Urothelium cell line (cell line): Measurements from ENCODE around the gene RDH13.
"Not testable (repeated sequence)": the region's sequence is repeated elsewhere in the genome, so short reads cannot be mapped to it uniquely, and the experiment has no call there.

Experiments used
- DNase-seq: peaks from one replicate; pipeline ENCODE4 v3.0.0; 2011; ENCODE audit warnings: low spot score, mixed read lengths
- FAIRE-seq: peaks from 2 replicates; lab custom pipeline; 2011; peaks lifted over from hg19 to GRCh38; lab: Jason Lieb, UNC

RDH13 gene, protein sequence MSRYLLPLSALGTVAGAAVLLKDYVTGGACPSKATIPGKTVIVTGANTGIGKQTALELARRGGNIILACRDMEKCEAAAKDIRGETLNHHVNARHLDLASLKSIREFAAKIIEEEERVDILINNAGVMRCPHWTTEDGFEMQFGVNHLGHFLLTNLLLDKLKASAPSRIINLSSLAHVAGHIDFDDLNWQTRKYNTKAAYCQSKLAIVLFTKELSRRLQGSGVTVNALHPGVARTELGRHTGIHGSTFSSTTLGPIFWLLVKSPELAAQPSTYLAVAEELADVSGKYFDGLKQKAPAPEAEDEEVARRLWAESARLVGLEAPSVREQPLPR

DNA sequence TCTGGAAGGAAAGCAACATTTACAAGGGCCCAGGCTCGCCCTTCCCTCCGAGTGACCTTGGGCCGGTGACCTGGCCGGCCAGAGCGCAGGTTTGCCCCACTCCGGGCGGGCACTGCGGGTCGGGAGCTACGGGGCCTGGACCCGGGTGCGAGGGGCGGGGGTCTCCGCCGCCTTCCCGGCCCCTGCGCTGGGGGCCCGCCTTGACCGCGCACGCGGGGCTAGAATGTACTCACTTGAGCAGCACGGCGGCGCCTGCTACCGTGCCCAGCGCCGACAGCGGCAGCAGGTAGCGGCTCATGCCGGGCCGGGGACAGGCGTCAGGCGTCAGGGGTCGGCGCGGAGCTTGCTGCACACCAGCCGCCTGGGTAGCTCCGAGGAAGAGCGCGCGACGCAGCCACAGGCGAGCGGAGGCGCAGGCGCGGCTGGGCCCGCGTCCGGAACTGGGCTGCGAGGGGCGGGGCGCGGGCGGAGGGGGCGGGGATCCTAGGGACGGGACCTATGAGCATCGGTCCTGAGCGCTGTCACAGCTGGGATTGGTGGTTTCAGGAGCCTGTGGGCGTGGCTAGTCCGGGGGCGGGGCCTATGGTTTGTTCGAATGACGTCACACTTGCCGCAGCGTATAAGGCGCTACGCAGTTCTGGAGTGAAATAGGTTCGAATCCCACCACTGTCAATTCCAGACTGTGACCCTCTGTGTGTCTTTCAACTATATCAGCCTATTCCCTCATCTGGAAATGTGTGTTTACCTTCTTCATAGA is at the start of gene RDH13:
Gene RDH13, minus strand, starts transcription at position 414 of the 757 bp plus-strand sequence. Its CDS starts 116 bp downstream, at position 298.
- FAIRE-seq (no peak), DNase-seq (peak; percentile 82)

DNA sequence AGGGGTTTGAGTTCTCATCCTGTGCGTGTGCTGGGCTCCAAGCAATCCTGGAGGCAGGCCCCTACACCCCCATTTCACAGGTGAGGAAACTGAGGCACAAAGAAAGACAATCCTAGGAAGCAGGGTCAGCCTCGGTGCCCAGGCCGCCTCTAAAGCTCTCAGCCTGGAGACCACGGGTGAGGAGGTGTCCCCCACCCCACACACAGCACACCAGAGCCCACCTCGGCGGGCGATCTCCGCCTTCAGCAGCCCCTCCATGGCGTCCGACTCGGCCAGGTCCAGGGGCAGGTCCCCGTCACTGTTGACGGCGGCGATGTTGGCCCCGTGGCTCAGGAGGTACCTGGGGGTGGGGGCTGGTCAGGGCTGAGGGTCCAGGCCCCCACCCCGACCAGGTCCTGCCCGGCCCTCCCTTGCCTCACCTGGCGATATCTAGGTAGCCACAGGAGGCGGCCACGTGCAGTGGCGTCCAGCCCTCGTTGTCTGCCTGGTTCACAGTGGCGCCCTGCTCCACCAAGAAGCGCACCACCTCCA is 49.4 kb upstream of the RDH13 start:
- DNase-seq (no peak), FAIRE-seq (no peak)

DNA sequence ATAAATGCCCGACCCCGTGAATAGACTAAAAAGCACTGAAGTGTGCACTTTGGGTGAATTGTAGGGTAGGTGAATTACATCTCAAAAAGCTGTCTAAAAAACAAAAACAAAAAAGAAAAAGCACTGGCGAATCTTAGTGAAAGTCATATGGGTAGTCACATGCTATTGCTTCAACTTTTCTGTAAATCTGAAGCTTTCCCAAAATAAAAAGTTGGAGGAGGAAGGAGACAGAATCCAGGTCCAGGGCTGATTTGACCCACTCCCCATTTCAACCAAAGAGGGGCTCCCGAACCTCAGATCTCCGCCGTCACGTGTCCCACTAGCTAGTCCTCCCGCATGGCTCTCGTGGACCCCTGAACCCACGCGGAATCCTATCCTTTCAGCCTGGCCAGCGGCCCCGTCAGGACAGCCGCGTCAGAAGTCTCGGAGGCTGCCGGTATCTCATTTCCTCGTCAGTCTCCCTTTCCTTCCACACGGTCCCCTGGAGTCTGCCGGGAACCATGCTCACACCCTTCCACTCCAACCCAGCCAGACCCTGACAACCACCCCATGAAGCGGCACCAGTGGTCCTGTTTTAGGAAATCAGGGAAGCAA is 48.4 kb upstream of the RDH13 start:
- no peak for FAIRE-seq
- no peak for DNase-seq

DNA sequence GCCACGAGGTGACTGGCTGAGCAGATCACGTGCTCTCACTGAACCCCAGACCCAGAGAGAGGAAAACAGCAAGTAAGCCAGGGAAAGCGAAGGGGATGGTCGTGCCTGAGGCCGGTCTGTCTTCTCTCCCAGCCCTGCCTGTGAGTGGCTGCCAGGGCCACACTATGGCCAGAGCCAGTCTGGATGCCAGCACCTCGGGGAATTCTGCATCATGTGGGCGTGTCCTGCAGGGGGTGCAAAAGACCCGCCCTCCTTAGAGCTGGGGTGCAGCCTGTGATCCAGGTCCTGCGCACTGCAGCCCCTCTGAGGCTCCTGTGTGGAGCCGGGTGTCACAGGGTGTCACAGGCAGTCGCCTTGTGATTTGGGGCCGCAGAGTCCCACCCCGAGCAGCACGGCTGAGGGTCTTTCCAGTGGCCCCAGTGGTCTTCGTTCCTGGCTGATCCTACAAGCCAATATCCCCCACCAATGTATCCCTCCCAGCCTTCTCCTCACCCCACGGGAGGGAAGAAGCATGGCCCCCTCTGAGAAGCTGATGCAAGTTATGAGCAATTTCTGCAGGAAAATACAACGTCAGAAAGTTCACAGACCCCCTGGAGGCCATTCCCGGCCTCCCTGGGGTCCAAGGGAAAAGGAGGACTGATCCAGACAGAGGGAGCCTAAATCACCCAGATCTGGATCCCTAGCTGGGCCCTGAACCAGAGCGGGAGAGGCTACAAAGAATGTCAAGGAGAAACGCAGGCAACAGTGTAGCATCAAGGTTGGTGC is 46.8 kb upstream of the RDH13 start:
- no peak for DNase-seq
- FAIRE-seq, result no peak

DNA sequence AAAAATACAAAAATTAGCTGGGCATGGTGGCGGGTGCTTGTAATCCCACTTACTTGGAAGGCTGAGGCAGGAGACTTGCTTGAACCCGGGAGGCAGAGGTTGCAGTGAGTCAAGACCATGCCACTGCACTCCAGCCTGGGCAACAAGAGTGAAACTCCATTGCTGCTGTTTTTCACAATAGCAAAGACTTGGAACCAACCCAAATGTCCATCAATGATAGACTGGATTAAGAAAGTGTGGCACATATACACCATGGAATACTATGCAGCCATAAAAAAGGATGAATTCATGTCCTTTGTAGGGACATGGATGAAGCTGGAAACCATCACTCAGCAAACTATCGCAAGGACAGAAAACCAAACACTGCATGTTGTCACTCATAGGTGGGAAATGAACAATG is 44.3 kb upstream of the RDH13 start:
- DNase-seq, FAIRE-seq: not testable (repeated sequence)

DNA sequence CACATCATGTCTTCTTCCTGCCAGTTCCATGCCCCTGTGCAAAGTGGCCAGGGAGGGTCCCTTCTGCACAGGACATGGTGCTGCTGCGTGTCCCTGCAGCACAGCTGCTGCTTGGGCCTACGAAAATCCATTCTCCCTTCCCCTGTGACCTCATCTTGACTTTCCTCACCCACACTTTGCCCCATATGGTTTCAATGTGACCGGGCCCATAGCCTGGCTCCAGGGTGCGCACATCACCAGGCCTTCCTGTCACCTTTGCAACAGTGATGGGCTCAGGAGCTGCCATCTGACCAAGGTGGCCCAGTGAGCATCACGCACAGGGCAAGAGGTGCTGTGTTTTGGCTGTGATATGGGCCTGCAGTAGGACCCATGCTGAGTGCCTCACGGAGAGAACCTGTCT is 43.6 kb upstream of the RDH13 start:
- no peak for DNase-seq
- no peak for FAIRE-seq

DNA sequence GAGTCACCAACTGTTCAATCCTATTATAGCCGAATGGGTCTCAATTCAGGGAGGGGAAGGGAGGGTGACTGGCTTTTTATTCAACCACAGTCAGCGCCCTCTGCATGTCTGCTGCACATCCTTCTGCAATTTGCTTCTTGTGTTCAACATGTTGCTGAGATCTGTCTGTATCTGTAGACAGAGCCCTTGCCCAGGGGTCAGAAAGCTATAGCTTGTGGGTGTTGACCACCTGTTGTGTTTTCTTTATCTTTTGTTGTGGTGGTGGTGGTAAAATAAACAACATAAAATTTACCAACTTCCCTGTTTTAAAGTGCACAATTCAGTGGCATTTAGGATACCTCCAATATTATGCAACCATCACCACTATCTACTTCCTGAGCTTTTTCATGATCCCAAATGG is 42.3 kb upstream of the RDH13 start:
- no peak for FAIRE-seq
- DNase-seq, result no peak

DNA sequence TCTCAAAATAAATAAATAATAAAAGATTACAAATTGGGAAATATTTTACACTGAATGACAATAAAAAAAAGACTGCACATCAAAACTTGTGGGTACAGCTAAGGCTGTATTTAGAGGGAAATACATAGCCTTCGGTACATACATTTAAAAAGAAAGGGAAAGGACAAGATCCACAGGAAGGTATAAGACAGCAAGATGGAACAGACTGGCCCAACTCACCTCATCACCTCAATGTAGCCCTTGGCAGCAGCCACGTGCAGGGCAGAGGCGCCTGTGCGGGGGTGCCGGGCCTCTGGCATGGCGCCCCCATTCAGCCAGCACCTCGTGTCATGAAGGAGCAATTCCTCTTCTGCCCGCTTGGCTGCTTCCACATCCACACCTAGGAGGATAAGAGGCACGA is 40.2 kb upstream of the RDH13 start:
- FAIRE-seq, result no peak

DNA sequence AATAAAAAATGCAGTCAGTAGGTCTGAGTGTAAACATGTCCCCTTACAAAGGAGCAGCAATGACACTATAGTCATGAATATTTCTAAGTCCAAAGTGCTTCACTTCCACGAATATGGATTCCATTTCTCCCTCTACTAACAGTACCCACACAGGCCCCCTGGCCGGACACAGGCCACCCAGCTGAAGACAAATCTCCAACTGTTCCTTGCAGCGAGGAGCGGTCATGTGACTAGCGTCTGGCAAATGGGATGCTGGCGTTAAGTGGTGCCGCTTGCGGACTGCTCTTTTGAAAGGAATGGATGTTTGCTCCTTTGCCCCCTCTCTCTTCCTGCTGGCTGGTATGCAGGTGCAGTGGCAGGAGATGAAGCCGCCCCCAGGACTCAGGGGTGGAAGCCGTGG is 38.3 kb upstream of the RDH13 start:
- FAIRE-seq (no peak), DNase-seq (no peak)

More for the DNA sequence above, 40.2 kb upstream of the RDH13 start:
- DNase-seq, result no peak

DNA sequence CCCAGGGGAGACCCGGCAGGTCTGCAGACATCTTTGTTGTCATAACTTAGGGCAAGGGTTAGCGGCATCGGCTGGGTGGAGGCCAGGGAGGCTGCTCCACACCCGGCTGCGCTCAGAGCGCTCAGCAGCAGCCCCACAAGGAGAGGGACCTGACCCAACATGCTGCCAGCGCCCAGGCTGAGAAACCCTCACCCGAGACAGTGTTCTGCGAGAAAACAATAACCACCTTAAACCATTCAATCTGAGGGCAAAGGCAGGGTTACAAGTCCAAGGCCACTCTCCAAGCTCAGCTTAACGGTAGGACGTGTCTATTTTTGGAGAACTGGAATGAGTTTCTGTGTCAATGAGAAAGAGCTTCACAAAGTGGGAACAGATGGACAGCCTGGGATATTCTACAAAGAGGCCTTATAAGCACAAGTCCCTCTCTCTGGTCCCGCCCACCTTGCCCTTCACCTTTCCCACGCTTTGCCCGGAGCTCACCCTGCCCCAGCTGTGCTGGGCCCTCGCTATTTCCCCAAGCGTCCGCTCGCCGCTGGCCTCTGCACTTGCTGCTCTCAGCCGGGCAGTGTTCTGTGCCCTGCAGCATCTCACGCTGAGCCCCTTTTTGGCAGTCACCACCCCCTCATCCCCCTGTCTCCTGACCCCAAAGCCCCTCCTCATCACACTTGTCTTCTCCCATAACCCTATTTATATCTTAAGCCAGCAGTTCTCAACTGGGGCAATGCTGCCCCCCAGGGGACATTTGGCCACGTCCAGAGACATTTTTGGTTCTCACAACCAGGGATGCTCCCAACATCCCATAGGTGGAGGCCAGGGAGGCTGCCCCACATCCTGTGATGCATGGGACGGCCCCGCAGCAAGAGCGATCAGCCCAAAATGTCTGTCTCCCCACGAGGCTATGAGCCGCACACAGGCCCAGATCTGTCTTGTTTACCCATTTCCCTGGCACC is 36.9 kb upstream of the RDH13 start:
- DNase-seq, result no peak
- no peak for FAIRE-seq

DNA sequence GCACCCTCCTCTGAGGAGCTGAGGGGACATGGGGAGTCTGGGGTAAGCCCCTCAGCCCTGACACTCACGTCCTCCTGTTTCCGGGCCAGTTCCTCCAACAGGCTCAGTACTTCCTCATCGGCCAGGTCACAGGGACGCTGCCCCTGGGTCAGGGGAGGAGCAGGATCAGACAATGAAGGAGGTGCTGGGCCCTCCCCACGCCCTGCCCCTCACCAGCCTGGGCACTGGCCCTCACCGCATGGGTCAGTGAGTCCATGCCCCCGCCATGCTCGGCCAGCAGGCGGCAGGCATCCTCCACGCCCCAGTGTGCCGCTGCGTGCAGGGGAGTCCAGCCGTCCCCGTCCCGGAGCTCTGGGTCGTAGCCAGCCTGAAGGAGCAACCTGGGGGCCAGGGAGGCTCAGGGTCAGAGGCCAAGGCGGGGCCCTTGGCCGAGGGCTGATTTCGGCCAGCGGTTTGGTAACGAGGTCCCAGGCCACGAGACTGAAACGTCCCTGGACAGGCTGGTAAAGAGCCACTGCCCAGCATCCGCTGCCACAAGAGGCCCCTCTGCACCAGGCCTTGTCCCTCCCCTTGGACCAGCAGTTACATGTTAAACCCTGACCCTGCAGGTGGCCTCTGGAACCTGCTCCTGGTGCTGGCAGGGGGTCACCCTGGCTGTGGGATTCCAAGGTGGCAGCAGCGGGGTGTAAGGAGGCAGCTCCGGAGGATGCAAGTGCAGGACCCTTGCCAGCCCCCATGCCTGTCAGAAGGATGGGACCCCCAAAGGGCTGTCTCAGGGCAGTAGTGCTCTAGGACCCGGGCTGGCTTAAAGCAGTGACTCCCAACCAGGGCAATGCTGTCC is 36.0 kb upstream of the RDH13 start:
- FAIRE-seq (no peak), DNase-seq (no peak)

DNA sequence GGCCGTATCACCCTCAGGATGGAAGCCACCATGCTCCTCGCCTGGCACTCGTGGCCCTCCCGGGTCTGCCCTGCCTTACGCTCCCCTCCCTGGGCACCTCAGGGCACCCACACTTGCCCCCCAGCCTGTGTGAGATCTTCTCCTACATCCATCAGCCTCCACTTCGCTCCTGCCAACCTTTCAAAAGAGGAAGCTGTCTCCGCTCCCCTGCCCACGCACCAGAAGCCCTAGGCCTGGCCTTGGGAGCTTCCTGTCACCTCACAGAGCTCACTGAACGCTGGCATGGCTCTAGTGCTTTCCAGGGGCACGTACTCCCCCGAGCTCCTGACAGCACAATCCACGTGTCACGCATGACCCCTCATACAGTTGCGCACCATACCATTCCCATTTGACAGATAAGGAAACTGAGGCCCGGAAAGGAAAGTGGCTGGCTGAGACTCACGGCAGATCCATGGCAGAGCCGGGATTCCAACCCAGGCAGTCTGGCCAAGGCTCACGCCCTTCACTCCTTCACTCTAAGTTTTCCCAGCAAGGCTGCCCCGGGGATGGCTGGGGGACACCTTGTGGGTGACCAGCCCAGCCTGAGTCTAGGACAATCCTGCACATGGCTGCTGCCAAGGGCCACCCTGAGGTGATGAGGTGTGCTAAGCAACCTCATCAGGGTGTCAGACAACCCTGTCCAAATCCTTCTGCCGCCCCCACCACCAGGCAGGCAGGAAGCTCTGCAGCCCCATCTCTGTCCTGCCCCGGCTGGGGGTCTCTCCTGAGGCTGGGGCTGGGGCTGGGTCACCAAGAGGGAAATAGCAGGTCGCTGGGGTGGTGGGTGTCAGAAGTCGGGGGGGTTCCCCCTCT is 35.1 kb upstream of the RDH13 start:
- DNase-seq (no peak), FAIRE-seq (peak; percentile 48)

DNA sequence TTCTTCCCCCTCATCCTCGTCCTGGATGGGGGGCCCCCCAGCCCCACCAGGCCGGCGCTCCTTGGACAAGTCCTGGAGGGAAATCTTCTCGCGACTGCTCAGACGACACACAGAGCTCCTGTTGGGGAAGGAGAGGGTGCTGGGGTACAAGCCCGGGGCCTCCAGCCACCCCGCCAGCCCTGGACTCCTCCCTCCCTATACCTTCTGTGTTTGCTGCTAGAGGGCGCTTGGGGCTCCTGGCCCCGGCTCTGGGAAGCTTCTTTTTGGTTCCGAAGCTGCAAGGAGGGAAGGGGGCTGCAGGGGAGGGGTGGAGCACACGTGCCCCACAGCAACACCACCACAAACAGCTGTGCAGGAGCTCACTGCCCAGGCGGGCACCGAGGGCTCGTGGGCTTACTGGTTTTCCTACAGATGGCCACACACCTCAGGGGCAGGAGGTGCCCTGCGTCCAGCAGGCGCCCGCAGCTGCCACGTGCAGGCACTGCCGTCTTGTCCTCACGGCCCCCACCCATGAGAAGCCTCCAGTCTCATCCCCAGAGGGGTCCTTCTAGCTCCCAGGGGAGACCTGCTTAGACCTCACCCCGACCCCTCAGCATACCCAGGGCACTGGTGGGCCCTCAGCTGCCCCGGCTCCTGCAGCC is 33.2 kb upstream of the RDH13 start:
- DNase-seq, result no peak
- no peak for FAIRE-seq

DNA sequence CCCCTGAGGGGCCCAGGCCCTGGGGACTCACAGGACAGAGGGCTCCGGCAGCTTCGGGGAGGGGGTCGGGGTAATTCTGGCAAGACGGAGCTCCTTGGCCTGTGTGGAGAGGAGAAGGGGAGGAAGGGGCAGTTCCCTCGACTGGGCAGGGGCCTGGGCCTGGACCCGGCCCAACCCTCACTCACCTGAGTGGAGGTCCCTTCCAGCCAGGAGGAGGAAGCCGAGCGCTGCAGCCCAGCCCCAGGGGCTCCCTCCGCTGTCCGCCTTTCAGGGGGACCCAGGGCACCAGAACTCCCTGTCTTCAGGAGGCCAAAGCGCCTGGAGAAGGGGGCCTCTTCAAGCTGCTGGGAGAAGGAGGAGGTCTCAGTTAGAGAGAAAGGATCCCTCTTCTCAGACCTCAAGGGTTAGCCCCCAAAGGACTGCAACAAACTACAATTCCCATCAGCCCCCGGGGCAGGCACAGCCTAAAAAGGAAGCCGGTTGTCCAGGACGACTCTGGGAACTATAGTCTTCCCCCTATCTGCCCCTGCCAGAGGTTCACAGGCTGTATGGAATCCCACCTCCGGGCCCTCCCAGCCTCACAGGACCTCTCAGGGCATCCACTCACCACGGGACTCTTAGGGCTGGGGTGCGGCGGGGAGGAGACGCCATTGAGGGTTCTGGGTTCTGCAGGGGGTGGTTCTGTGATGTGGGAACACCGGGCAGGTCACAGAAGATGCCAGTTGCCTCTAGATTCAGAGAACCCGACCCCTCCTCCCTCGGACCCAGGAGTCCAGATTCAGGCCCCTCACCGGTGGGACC is 32.5 kb upstream of the RDH13 start:
- FAIRE-seq (no peak), DNase-seq (peak; percentile 32)

DNA sequence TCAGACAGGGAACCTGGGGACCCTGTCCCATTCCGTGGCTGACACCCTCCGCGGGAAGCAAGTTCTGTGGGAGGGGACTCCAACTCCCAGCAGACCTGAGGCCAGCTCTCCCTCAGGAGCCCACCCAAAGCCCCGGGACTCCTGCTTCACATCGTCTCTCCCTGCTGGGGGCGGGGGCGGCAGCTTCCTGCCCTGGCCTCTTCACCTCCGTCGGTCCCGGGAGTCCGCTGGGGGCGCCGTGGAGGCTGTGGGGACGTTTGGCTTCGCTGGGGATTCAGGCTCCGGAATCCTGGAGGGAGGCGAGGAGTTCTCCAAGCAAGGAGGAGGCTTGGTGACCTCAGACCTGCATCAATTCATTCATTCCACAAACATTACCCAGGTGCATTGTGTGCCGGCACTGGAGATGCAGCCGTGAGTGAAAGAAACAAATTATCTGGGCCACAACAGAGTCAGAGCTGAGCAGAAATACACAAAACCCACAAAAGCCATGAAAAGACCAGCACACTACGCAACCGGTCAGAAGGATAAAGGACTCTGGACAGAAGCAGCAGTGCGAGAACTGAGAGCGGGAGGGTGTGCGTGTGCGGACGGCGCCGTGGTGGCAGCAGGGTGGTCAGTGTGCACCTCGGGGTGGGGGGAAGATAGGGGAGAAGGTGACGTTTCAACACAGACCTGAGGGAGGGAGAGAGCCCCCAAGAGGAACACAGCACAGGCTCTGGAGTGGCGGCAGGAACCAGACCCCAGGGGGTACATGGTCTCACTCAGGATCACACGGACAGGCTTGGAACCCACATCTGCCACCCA is 31.7 kb upstream of the RDH13 start:
- DNase-seq (no peak), FAIRE-seq (no peak)
